NT2/D1 (cell line): ENCODE data around the gene ABCA4.

Experiments
- SUZ12 ChIP-seq: IDR thresholded peaks from 2 replicates; pipeline ENCODE4 v1.6.1; 2011; ENCODE audit not compliant: insufficient read length, insufficient read depth; ENCODE audit errors: extremely low read depth
- YY1 ChIP-seq: IDR thresholded peaks from 2 replicates; pipeline ENCODE4 v1.6.1; 2011; ENCODE audit not compliant: insufficient read length, insufficient read depth
- ZNF274 ChIP-seq: IDR thresholded peaks from 2 replicates; pipeline ENCODE4 v1.6.1; 2011; ENCODE audit warnings: mild to moderate bottlenecking, low read depth, low read length

DNA sequence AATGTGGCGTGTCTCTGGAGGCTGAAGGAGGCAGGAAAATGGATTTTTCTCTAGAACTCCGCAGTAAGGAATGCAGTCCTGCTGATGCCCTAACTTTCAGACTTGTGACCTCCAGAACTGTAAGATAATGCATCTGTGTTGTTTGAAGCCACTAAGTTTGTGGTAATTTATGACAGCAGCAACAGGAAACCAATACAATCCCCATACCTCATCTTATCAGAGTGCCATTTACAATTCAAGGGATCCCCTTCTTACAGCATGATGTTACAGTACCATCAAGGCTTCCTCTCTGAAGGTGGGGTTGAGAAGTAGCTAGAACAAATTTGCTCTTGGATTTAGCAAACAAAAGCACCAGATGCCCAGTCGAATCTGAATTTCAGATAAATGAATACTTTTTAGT lies 21.6 kb downstream of the ABCA4 start:
- no peak for TF ChIP-seq YY1
- TF ChIP-seq ZNF274, result no peak
- TF ChIP-seq SUZ12, result no peak
